ENCODE results near the gene USP54. TPM values are rescaled to one million over a fixed set of nuclear protein-coding genes. Genes with fewer than 3 reads are reported as not detected.
A peak's percentile ranks its signal among the peaks of the same experiment; 100 is the strongest.

The USP54 gene
- polyA plus RNA-seq, 1 of the 3 experiments (the other 2 are of a cell fraction), result 6.5 TPM

DNA sequence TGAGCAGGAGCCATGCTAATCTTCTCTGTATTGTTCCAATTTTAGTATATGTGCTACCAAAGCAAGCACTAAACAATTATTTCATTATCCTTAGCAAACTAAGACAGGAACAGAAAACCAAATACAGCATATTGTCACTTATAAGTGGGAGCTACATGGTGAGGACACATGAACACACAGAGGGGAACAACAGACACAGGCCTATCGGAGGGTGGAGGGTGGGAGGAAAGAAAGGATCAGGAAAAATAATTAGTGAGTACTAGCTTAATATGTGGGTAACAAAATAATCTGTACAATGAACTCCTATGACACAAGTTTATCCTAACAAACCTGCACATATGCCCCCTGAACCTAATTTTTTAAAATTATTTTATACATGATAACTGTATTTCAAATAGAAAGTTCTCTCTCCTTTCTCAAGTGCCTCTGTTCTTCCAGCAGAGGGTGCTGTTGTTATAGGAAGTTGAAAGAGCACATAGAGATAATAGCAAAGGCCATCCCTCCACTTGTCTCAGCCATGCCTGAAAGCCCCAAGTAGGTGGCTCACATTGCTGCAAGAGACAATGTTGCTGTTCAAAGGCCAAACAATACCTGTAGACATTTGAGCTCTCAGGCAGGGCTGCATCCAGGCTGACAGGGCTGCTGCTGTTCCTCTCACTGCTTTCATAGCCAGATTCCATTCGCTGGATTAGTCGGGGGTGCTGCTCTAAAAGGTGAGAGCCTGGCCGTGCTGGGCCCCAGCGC, 61.9 kb downstream of the USP54 start (continued):
- TF ChIP-seq, protein P1, sequence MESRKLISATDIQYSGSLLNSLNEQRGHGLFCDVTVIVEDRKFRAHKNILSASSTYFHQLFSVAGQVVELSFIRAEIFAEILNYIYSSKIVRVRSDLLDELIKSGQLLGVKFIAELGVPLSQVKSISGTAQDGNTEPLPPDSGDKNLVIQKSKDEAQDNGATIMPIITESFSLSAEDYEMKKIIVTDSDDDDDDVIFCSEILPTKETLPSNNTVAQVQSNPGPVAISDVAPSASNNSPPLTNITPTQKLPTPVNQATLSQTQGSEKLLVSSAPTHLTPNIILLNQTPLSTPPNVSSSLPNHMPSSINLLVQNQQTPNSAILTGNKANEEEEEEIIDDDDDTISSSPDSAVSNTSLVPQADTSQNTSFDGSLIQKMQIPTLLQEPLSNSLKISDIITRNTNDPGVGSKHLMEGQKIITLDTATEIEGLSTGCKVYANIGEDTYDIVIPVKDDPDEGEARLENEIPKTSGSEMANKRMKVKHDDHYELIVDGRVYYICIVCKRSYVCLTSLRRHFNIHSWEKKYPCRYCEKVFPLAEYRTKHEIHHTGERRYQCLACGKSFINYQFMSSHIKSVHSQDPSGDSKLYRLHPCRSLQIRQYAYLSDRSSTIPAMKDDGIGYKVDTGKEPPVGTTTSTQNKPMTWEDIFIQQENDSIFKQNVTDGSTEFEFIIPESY (IDR thresholded peaks at IDR 0.05; ENCODE audit: borderline replicate concordance, low read depth), result no peak

DNA sequence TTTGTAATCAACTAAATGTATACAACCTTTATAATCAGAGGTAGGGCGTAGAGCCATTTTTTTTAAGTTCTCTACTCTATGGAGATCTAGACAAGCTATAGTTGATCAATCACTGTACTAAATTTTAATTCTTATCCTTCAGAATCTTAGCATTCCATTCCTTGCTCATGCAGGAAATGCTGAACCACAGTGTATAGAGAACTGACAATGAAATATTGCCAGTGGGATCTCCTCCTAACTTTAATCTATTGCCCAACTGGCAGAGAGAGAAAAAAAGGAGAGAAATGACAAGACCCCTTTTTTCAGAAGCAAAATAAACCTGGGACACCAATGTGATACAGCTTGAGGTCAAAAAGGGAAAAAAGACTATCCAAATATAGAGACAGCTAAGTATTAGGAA, 68.9 kb downstream of the USP54 start:
- DNase-seq, result no peak
- no peaks in the 10 kb centered on the region for H3K27me3 ChIP-seq (ENCODE audit: insufficient read depth)
- H3K4me1 ChIP-seq (ENCODE audit: control insufficient read depth in 1 of 2, insufficient read depth in 2 of 2, low read depth in 1 of 2, low read length in 1 of 2), result peaks cover 0 to 7% of the 10 kb centered on the region in 2 experiments; a peak in 1 of 4 replicates
- H3K27ac ChIP-seq (ENCODE audit: low read depth in 2 of 2, low read length in 1 of 2), result no peak overlapping the region
- POLR2A ChIA-PET, result no interaction called here
- no peaks in the 10 kb centered on the region for H3K9me2 ChIP-seq
- WGBS (ENCODE audit: low lambda C conversion rate), result 93% methylated on average over 1 of the region's 1 CpG
- no peaks in the 10 kb centered on the region for H4K20me1 ChIP-seq (ENCODE audit: insufficient read depth)
- peaks cover 10 to 22% of the 10 kb centered on the region in 2 experiments for H3K36me3 ChIP-seq (replicated peaks in 1 of 2; ENCODE audit: control insufficient read depth in 1 of 2, insufficient read depth in 2 of 2, low read length in 1 of 2)
- TF ChIP-seq, protein P2, sequence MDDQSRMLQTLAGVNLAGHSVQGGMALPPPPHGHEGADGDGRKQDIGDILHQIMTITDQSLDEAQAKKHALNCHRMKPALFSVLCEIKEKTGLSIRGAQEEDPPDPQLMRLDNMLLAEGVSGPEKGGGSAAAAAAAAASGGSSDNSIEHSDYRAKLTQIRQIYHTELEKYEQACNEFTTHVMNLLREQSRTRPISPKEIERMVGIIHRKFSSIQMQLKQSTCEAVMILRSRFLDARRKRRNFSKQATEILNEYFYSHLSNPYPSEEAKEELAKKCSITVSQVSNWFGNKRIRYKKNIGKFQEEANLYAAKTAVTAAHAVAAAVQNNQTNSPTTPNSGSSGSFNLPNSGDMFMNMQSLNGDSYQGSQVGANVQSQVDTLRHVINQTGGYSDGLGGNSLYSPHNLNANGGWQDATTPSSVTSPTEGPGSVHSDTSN (IDR thresholded peaks at IDR 0.05), result peak; percentile 79
- TF ChIP-seq, protein P3, sequence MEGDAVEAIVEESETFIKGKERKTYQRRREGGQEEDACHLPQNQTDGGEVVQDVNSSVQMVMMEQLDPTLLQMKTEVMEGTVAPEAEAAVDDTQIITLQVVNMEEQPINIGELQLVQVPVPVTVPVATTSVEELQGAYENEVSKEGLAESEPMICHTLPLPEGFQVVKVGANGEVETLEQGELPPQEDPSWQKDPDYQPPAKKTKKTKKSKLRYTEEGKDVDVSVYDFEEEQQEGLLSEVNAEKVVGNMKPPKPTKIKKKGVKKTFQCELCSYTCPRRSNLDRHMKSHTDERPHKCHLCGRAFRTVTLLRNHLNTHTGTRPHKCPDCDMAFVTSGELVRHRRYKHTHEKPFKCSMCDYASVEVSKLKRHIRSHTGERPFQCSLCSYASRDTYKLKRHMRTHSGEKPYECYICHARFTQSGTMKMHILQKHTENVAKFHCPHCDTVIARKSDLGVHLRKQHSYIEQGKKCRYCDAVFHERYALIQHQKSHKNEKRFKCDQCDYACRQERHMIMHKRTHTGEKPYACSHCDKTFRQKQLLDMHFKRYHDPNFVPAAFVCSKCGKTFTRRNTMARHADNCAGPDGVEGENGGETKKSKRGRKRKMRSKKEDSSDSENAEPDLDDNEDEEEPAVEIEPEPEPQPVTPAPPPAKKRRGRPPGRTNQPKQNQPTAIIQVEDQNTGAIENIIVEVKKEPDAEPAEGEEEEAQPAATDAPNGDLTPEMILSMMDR (IDR thresholded peaks at IDR 0.05), result no peak
- CTCF ChIA-PET, result interaction anchor here (1.2 to 3.4 kb wide), 2 partner anchors 122 kb away, joined by 6 to 19 read pairs; no protein-coding TSS in a partner anchor
- H3K79me2 ChIP-seq (ENCODE audit: insufficient read depth), result no peaks in the 10 kb centered on the region
- no peak overlapping the region for H3K4me3 ChIP-seq (ENCODE audit: low read depth in 2 of 2, low read length in 1 of 2)
- no peak overlapping the region for H2AFZ ChIP-seq (ENCODE audit: low read depth)
- H3F3A ChIP-seq (replicated peaks; ENCODE audit: insufficient read depth), result peaks cover 5% of the 10 kb centered on the region
- H3K9ac ChIP-seq, result no peak overlapping the region
- H3K4me2 ChIP-seq, result no peak overlapping the region
- no peaks in the 10 kb centered on the region for H3K9me3 ChIP-seq

DNA sequence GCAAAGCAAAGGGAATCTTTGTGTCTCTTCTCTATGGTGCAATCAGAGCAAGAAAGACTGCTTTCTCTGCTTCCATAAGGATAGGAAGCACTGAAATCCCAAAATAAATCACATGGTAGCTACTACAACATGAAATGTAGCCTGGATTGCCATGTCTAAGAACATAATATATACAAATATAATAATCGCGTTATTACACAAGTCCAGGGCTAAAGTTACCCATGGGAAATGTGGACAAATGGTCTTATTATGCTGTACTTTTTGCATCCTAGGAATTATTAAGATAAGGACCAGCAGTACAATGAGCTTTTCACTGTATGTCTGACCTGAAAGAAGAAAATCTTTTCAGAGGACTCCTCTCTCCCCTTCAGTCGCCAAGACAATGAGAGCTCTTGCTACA, 71.8 kb downstream of the USP54 start:
- Histone ChIP-seq H3F3A (replicated peaks; ENCODE audit: insufficient read depth) (peaks cover 5% of the 10 kb centered on the region), H3K4me3 (ENCODE audit: low read depth in 2 of 2, low read length in 1 of 2) (no peak overlapping the region), H3K79me2 (ENCODE audit: insufficient read depth) (no peaks in the 10 kb centered on the region), H4K20me1 (ENCODE audit: insufficient read depth) (no peaks in the 10 kb centered on the region), H3K27ac (ENCODE audit: low read depth in 2 of 2, low read length in 1 of 2) (no peak overlapping the region), H3K9me2 (no peaks in the 10 kb centered on the region), H3K4me2 (no peak overlapping the region), H3K9ac (no peak overlapping the region), H3K4me1 (ENCODE audit: control insufficient read depth in 1 of 2, insufficient read depth in 2 of 2, low read depth in 1 of 2, low read length in 1 of 2) (peaks cover 0 to 7% of the 10 kb centered on the region in 2 experiments; a peak in 1 of 4 replicates), H2AFZ (ENCODE audit: low read depth) (no peak overlapping the region), H3K9me3 (no peaks in the 10 kb centered on the region), H3K36me3 (replicated peaks in 1 of 2; ENCODE audit: control insufficient read depth in 1 of 2, insufficient read depth in 2 of 2, low read length in 1 of 2) (peaks cover 3 to 12% of the 10 kb centered on the region in 2 experiments), H3K27me3 (ENCODE audit: insufficient read depth) (no peaks in the 10 kb centered on the region)
- TF ChIP-seq NFIC (IDR thresholded peaks at IDR 0.05; ENCODE audit: borderline replicate concordance) (no peak), ELF1 (IDR thresholded peaks at IDR 0.05) (no peak), JUND (IDR thresholded peaks at IDR 0.05) (no peak)
- TF ChIP-seq, protein P4, sequence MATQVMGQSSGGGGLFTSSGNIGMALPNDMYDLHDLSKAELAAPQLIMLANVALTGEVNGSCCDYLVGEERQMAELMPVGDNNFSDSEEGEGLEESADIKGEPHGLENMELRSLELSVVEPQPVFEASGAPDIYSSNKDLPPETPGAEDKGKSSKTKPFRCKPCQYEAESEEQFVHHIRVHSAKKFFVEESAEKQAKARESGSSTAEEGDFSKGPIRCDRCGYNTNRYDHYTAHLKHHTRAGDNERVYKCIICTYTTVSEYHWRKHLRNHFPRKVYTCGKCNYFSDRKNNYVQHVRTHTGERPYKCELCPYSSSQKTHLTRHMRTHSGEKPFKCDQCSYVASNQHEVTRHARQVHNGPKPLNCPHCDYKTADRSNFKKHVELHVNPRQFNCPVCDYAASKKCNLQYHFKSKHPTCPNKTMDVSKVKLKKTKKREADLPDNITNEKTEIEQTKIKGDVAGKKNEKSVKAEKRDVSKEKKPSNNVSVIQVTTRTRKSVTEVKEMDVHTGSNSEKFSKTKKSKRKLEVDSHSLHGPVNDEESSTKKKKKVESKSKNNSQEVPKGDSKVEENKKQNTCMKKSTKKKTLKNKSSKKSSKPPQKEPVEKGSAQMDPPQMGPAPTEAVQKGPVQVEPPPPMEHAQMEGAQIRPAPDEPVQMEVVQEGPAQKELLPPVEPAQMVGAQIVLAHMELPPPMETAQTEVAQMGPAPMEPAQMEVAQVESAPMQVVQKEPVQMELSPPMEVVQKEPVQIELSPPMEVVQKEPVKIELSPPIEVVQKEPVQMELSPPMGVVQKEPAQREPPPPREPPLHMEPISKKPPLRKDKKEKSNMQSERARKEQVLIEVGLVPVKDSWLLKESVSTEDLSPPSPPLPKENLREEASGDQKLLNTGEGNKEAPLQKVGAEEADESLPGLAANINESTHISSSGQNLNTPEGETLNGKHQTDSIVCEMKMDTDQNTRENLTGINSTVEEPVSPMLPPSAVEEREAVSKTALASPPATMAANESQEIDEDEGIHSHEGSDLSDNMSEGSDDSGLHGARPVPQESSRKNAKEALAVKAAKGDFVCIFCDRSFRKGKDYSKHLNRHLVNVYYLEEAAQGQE (IDR thresholded peaks at IDR 0.05; ENCODE audit: low read depth, low read length), result no peak
- TF ChIP-seq, protein P5, sequence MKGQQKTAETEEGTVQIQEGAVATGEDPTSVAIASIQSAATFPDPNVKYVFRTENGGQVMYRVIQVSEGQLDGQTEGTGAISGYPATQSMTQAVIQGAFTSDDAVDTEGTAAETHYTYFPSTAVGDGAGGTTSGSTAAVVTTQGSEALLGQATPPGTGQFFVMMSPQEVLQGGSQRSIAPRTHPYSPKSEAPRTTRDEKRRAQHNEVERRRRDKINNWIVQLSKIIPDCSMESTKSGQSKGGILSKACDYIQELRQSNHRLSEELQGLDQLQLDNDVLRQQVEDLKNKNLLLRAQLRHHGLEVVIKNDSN (IDR thresholded peaks at IDR 0.05; ENCODE audit: borderline replicate concordance, low read depth), result no peak
- TF ChIP-seq, protein P6, sequence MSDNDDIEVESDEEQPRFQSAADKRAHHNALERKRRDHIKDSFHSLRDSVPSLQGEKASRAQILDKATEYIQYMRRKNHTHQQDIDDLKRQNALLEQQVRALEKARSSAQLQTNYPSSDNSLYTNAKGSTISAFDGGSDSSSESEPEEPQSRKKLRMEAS (IDR thresholded peaks at IDR 0.05; ENCODE audit: low read depth), result no peak
- ChIA-PET POLR2A (no interaction called here), CTCF (interaction anchor here (1.1 to 3.4 kb wide), 3 partner anchors 10 to 128 kb away, joined by 5 to 21 read pairs (median 19); no protein-coding TSS in a partner anchor)
- DNase-seq, result no peak
- 100% methylated on average over 3 of the region's 3 CpGs for WGBS (ENCODE audit: low lambda C conversion rate)
